Ammon's horn (tissue), 1 donor: Measurements from ENCODE around the gene ULBP1.
"Not testable (repeated sequence)": the region's sequence is repeated elsewhere in the genome, so short reads cannot be mapped to it uniquely, and the experiment has no call there.

ENCODE experiments used
- DNase-seq: peaks from one replicate; pipeline ENCODE4 v3.0.0-alpha.2; 2016; ENCODE audit warnings: low spot score

ULBP1 gene

GRCh38 chr6:149975400-149975799, 11.7 kb downstream of the ULBP1 start:
- no peak for DNase-seq

- no peak for DNase-seq
Observed at GRCh38 chr6:149977221-149977620, 13.5 kb downstream of the ULBP1 start.

GRCh38 chr6:149978610-149979009, 14.9 kb downstream of the ULBP1 start:
- DNase-seq: no peak

GRCh38 chr6:149979293-149979692, 15.6 kb downstream of the ULBP1 start:
- no peak for DNase-seq

- no peak for DNase-seq
Observed at GRCh38 chr6:149983145-149983544, 19.4 kb downstream of the ULBP1 start.

GRCh38 chr6:149984773-149985172, 21.0 kb downstream of the ULBP1 start:
- no peak for DNase-seq

GRCh38 chr6:149985481-149985937, 21.8 kb downstream of the ULBP1 start:
- DNase-seq: no peak

- DNase-seq: no peak
Observed at GRCh38 chr6:149987602-149988107, 23.9 kb downstream of the ULBP1 start.

GRCh38 chr6:149988550-149989346, 25.0 kb downstream of the ULBP1 start:
- DNase-seq: no peak

GRCh38 chr6:149990212-149990660, 26.5 kb downstream of the ULBP1 start:
- no peak for DNase-seq

GRCh38 chr6:149990661-149991471, 27.1 kb downstream of the ULBP1 start:
- no peak for DNase-seq

GRCh38 chr6:149991472-149991795, 27.7 kb downstream of the ULBP1 start:
- not testable (repeated sequence) for DNase-seq

GRCh38 chr6:149991838-149992237, 28.1 kb downstream of the ULBP1 start:
- DNase-seq: no peak

- no peak for DNase-seq
Observed at GRCh38 chr6:149995235-149995750, 31.6 kb downstream of the ULBP1 start.

GRCh38 chr6:149995971-149996370, 32.2 kb downstream of the ULBP1 start:
- no peak for DNase-seq

GRCh38 chr6:149999636-150000035, 35.9 kb downstream of the ULBP1 start:
- no peak for DNase-seq

GRCh38 chr6:150001295-150002008, 37.7 kb downstream of the ULBP1 start:
- DNase-seq: no peak

- no peak for DNase-seq
Observed at GRCh38 chr6:150002710-150003109, 39.0 kb downstream of the ULBP1 start.

GRCh38 chr6:150003599-150003998, 39.9 kb downstream of the ULBP1 start:
- DNase-seq: not testable (repeated sequence)

- no peak for DNase-seq
Observed at GRCh38 chr6:150004101-150004782, 40.5 kb downstream of the ULBP1 start.
